Epithelial cell of proximal tubule (primary cell): ENCODE data around the gene RGS6. TPM values are rescaled to one million over a fixed set of nuclear protein-coding genes. Genes with fewer than 3 reads are reported as not detected.

Experiments used
- DNase-seq: peaks from one replicate; pipeline ENCODE4 v3.0.0-alpha.2; 2011; ENCODE audit warnings: low read depth
- H3K4me3 ChIP-seq: 2 replicates; pipeline ENCODE4 v1.5.1; 2011; ENCODE audit warnings: low read depth, mild to moderate bottlenecking, low read length
- CTCF ChIP-seq: conservative IDR thresholded peaks from 2 replicates; pipeline ENCODE4 v1.5.1; 2012; ENCODE audit warnings: low read depth, mild to moderate bottlenecking, low read length
- total RNA-seq: library from RNA; depleted of rRNA; stranded (reverse); fragments of >200 nt; gene quantifications from 2 replicates; pipeline ENCODE4 v1.2.3, GENCODE V29; 2015

RGS6 gene
- total RNA-seq, 1 donor from 2014 or later: not detected

- no peak for DNase-seq
- H3K4me3 ChIP-seq: no peak overlapping the region
- no peak for TF ChIP-seq CTCF
Measured at GRCh38 chr14:71905031-71905430, 27.2 kb upstream of the RGS6 start.

GRCh38 chr14:71905860-71906259 lies 26.4 kb upstream of the RGS6 start:
- H3K4me3 ChIP-seq: no peak overlapping the region
- TF ChIP-seq CTCF: no peak
- no peak for DNase-seq

GRCh38 chr14:71907793-71908515 lies 24.3 kb upstream of the RGS6 start:
- H3K4me3 ChIP-seq: no peak overlapping the region
- no peak for TF ChIP-seq CTCF
- peak; percentile 27 for DNase-seq

GRCh38 chr14:71911669-71912068 lies 20.6 kb upstream of the RGS6 start:
- H3K4me3 ChIP-seq: no peak overlapping the region
- no peak for TF ChIP-seq CTCF
- no peak for DNase-seq

- no peak for TF ChIP-seq CTCF
- DNase-seq: no peak
- no peak overlapping the region for H3K4me3 ChIP-seq
Measured at GRCh38 chr14:71913342-71913741, 18.9 kb upstream of the RGS6 start.

GRCh38 chr14:71918955-71919354 lies 13.3 kb upstream of the RGS6 start:
- TF ChIP-seq CTCF: no peak
- no peak overlapping the region for H3K4me3 ChIP-seq
- DNase-seq: no peak

GRCh38 chr14:71923513-71923912 lies 8.7 kb upstream of the RGS6 start:
- H3K4me3 ChIP-seq: no peak overlapping the region
- no peak for TF ChIP-seq CTCF
- no peak for DNase-seq
